Measurements from ENCODE around the gene NOS1AP. TPM values are rescaled to one million over a fixed set of nuclear protein-coding genes. Genes with fewer than 3 reads are reported as not detected.

The NOS1AP gene
- total RNA-seq, 4 donors from 2014 or later: 0.99 to 9.0 (median 4.0) TPM

DNA sequence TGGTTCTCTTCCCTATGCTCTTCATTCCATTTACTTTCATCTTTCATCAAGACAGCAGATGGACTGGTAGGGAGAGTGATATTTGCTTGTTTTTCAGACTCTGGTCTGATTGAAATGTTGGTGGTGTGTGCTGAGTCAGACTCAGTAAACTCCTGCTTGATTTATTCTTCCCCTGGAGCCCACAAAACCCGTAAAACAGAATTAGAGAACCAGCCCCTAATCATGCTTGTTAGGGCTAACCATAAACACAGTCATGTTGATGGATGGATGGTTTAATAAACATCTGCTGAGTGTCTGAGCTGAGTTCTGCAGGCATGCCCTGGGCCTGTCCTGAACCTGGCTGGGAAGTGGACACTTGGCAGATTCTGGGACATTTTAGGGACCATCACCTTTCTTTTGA, 24.8 kb downstream of the NOS1AP start:
- intact Hi-C loops (cut with DNase I): no loop called here
- WGBS: 15% methylated on average over 1 of the region's 1 CpG

DNA sequence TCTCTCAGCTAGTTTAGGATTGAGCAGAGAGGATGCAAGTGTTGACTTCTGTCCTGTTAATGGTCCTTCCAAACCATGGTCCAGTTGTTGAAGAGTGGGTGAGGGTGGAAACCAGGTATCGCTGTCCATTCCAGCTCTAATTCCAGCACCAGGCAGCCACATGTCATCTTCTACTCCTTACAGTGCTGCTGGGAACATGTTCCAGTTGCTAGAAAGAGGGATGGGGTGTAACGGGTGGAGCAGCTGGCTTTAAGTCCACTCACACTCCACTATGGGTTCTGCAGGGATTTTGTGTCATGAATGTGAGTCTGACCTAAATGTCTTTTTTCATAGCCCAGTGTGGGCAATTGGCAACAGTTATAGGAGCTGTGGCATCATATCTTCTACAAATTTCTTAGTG, 25.2 kb downstream of the NOS1AP start:
- H3K27ac ChIP-seq (replicated peaks in 1 of 4): no peak overlapping the region
- H3K27me3 ChIP-seq: no peaks in the 10 kb centered on the region
- WGBS: 72% methylated on average over 2 of the region's 2 CpGs
- H3K4me3 ChIP-seq: no peak overlapping the region
- no peaks in the 10 kb centered on the region for H3K36me3 ChIP-seq
- H3K9me3 ChIP-seq: no peaks in the 10 kb centered on the region
- DNase-seq (ENCODE audit: extremely low spot score): peak; percentile 87
- intact Hi-C loops (cut with DNase I): no loop called here
- peaks cover 0 to 7% (median 0%) of the 10 kb centered on the region in 4 donors for H3K4me1 ChIP-seq
- TF ChIP-seq POLR2A (IDR thresholded peaks at IDR 0.05; ENCODE audit: low read depth) (no peak), POLR2AphosphoS5 (IDR thresholded peaks at IDR 0.05) (no peak), EP300 (IDR thresholded peaks at IDR 0.05) (no peak)
- TF ChIP-seq, protein P1, sequence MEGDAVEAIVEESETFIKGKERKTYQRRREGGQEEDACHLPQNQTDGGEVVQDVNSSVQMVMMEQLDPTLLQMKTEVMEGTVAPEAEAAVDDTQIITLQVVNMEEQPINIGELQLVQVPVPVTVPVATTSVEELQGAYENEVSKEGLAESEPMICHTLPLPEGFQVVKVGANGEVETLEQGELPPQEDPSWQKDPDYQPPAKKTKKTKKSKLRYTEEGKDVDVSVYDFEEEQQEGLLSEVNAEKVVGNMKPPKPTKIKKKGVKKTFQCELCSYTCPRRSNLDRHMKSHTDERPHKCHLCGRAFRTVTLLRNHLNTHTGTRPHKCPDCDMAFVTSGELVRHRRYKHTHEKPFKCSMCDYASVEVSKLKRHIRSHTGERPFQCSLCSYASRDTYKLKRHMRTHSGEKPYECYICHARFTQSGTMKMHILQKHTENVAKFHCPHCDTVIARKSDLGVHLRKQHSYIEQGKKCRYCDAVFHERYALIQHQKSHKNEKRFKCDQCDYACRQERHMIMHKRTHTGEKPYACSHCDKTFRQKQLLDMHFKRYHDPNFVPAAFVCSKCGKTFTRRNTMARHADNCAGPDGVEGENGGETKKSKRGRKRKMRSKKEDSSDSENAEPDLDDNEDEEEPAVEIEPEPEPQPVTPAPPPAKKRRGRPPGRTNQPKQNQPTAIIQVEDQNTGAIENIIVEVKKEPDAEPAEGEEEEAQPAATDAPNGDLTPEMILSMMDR (IDR thresholded peaks at IDR 0.05): no peak

More for the DNA sequence above, 24.8 kb downstream of the NOS1AP start:
- Histone ChIP-seq H3K36me3 (no peaks in the 10 kb centered on the region), H3K4me3 (no peak overlapping the region), H3K27me3 (no peaks in the 10 kb centered on the region), H3K9me3 (no peaks in the 10 kb centered on the region), H3K27ac (replicated peaks in 1 of 4) (no peak overlapping the region), H3K4me1 (peaks cover 0 to 7% (median 0%) of the 10 kb centered on the region in 4 donors)
- DNase-seq (ENCODE audit: extremely low spot score): no peak
- TF ChIP-seq EP300 (IDR thresholded peaks at IDR 0.05) (no peak), POLR2AphosphoS5 (IDR thresholded peaks at IDR 0.05) (no peak), POLR2A (IDR thresholded peaks at IDR 0.05; ENCODE audit: low read depth) (no peak)
- TF ChIP-seq, protein P1 (IDR thresholded peaks at IDR 0.05): no peak

DNA sequence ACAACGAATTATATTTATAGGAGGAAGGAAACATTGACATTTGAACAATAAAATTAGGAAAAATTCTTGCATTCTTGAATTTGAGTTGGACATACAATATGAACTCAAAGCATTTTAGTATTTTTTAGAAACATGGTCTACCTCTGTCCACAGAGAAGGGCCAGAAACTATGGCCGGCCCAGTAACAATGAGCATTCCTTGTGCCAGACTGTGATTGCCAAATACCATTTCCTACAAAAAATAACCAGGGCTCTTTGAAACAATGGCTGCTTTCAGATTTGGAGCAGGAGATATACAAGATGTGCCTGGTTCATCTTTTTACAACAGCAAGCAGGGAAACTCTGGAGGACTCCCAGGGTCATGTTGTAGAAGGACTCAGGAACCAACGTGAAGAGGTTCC, 38.4 kb downstream of the NOS1AP start:
- Histone ChIP-seq H3K27me3 (peaks cover 0 to 3% (median 0%) of the 10 kb centered on the region in 4 donors), H3K4me1 (peaks cover 0 to 10% (median 7%) of the 10 kb centered on the region in 4 donors), H3K36me3 (no peaks in the 10 kb centered on the region), H3K9me3 (no peaks in the 10 kb centered on the region), H3K27ac (replicated peaks in 1 of 4) (no peak overlapping the region), H3K4me3 (no peak overlapping the region)
- intact Hi-C loops (cut with DNase I): no loop called here
- no peak for DNase-seq (ENCODE audit: extremely low spot score)
- TF ChIP-seq POLR2AphosphoS5 (IDR thresholded peaks at IDR 0.05): no peak
- no peak for TF ChIP-seq POLR2A (IDR thresholded peaks at IDR 0.05; ENCODE audit: low read depth)
- TF ChIP-seq, protein P1 (IDR thresholded peaks at IDR 0.05): no peak
- TF ChIP-seq EP300 (IDR thresholded peaks at IDR 0.05): no peak
- WGBS: 61% methylated on average over 3 of the region's 3 CpGs

DNA sequence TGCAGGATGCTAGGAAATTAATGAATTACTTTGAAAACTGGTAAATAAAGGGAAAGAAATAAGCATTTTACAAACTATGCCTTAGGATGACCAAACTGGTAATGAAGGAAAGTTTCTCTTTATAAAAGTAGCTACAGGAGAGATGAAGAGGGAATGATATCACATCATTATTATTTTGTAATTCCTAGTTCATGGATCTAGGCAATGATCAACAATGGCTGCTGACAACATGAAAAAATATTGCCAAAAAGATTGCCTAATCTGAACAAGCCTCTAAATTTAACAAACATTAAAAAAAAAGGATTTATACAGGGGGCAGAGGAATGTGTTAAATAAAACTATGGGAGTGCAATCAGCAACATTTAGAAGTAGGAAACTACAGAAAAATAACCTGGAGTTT, 38.9 kb downstream of the NOS1AP start:
- intact Hi-C loops (cut with DNase I): no loop called here

More for the DNA sequence above, 38.9 kb downstream of the NOS1AP start:
- no peak overlapping the region for H3K4me3 ChIP-seq
- no peak for DNase-seq (ENCODE audit: extremely low spot score)
- no peak for TF ChIP-seq POLR2A (IDR thresholded peaks at IDR 0.05; ENCODE audit: low read depth)
- TF ChIP-seq EP300 (IDR thresholded peaks at IDR 0.05): no peak
- TF ChIP-seq POLR2AphosphoS5 (IDR thresholded peaks at IDR 0.05): no peak
- TF ChIP-seq, protein P1 (IDR thresholded peaks at IDR 0.05): no peak
- H3K36me3 ChIP-seq: no peaks in the 10 kb centered on the region
- H3K27ac ChIP-seq (replicated peaks in 1 of 4): no peak overlapping the region
- H3K27me3 ChIP-seq: peaks cover 0 to 3% (median 0%) of the 10 kb centered on the region in 4 donors
- H3K4me1 ChIP-seq: peaks cover 0 to 10% (median 7%) of the 10 kb centered on the region in 4 donors
- H3K9me3 ChIP-seq: no peaks in the 10 kb centered on the region

Measured in esophagus muscularis mucosa (tissue), 4 donors.